ENCODE measurements around the gene ADAM12.

DNA sequence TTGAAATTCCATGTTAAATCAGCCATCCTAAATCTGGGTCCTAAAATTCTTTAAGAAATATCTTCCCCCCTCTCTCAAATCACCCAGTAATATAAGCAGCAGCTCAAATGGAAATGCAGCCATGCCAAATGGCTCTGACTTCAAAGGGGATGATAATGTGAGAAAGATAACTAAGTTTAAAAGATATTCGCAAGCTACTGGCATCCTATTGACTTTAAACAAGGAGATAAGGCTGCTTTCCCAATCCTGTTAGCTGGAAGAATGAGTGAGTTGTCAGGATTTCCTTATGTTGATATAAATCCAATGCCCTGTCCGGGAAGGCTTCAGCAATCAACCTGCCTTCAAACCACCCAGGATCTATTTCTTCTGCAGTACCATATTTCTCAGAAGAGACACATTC lies 320.0 kb downstream of the ADAM12 start:
- TF ChIP-seq, protein P1, sequence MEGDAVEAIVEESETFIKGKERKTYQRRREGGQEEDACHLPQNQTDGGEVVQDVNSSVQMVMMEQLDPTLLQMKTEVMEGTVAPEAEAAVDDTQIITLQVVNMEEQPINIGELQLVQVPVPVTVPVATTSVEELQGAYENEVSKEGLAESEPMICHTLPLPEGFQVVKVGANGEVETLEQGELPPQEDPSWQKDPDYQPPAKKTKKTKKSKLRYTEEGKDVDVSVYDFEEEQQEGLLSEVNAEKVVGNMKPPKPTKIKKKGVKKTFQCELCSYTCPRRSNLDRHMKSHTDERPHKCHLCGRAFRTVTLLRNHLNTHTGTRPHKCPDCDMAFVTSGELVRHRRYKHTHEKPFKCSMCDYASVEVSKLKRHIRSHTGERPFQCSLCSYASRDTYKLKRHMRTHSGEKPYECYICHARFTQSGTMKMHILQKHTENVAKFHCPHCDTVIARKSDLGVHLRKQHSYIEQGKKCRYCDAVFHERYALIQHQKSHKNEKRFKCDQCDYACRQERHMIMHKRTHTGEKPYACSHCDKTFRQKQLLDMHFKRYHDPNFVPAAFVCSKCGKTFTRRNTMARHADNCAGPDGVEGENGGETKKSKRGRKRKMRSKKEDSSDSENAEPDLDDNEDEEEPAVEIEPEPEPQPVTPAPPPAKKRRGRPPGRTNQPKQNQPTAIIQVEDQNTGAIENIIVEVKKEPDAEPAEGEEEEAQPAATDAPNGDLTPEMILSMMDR (IDR thresholded peaks at IDR 0.05 in 2 of 3, conservative IDR thresholded peaks at IDR 0.05 in 1 of 3; ENCODE audit: control insufficient read depth in 2 of 3, extremely low read depth in 1 of 3, insufficient read depth in 1 of 3, low read depth in 3 of 3, low read length in 3 of 3), result no peak
- TF ChIP-seq POLR2A (IDR thresholded peaks at IDR 0.05; ENCODE audit: low read depth, low read length), result no peak
- no peak for TF ChIP-seq ZNF274 (IDR thresholded peaks at IDR 0.05; ENCODE audit: insufficient read depth, insufficient read length)
- TF ChIP-seq MXI1 (IDR thresholded peaks at IDR 0.05; ENCODE audit: low read depth, low read length), result no peak
- TF ChIP-seq BHLHE40 (IDR thresholded peaks at IDR 0.05; ENCODE audit: borderline replicate concordance in 1 of 2, low read depth in 2 of 2, low read length in 1 of 2), result no peak
- no peak for TF ChIP-seq ZNF207 (IDR thresholded peaks at IDR 0.05; ENCODE audit: borderline replicate concordance)
- TF ChIP-seq EP300 (IDR thresholded peaks at IDR 0.05; ENCODE audit: borderline replicate concordance in 1 of 2, control insufficient read depth in 1 of 2, low read depth in 2 of 2, low read length in 2 of 2), result no peak
- TF ChIP-seq CREM (IDR thresholded peaks at IDR 0.05; ENCODE audit: low read depth), result no peak

All from GM12878 (cell line).